Gastrocnemius medialis (tissue), 4 donors: ENCODE data around the gene CHM.
"Not testable (repeated sequence)": the region's sequence is repeated elsewhere in the genome, so short reads cannot be mapped to it uniquely, and the experiment has no call there.

Experiments used
- CTCF ChIP-seq, 5 experiments: fragments of 450-650 bp in 3 of 5; fragments of 200-600 bp in 2 of 5; sonication (generic) in 2 of 5; IDR thresholded peaks in 4 of 5; conservative IDR thresholded peaks in 1 of 5; 1 replicate in 4 of 5; 2 replicates in 1 of 5; pipeline ENCODE4 v1.5.1; 2016 to 2019; ENCODE audit warnings: antibody characterized with exemption in 5 of 5, mild to moderate bottlenecking in 3 of 5, moderate library complexity in 3 of 5
- POLR2A ChIP-seq, 2 donors: fragments of 450-650 bp; IDR thresholded peaks; one replicate each; pipeline ENCODE4 v1.6.1; 2017; ENCODE audit warnings: antibody characterized with exemption in 2 of 2, mild to moderate bottlenecking in 2 of 2, moderate library complexity in 2 of 2

DNA sequence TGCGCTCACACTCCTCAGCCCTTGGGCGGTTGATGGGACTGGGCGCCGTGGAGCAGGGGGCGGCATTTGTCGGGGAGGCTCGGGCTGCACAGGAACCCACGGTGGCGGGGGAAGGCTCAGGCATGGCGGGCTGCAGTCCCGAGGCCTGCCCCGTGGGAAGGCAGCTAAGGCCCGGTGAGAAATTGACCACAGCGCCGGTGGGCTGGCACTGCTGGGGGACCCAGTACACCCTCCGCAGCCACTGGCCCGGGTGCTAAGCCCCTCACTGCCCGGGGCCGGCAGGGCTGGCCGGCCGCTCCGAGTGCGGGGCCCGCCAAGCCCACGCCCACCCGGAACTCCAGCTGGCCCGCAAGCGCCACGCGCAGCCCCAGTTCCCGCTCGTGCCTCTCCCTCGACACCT lies 75.0 kb downstream of the CHM start:
- not testable (repeated sequence) for TF ChIP-seq CTCF (IDR thresholded peaks at IDR 0.05 in 4 of 5, conservative IDR thresholded peaks at IDR 0.05 in 1 of 5); POLR2A (IDR thresholded peaks at IDR 0.05)
